Kidney tubule cell (primary cell): ENCODE measurements around the gene MYO18A.

Source experiments
- DNase-seq: peaks from one replicate; pipeline ENCODE4 v3.0.0-alpha.2; 2018; ENCODE audit warnings: low spot score

MYO18A gene

GRCh38 chr17:29022074-29022473 is 158.1 kb downstream of the MYO18A start:
- no peak for DNase-seq

- no peak for DNase-seq
These were observed 159.0 kb downstream of the MYO18A start for GRCh38 chr17:29021226-29021625.
